Mesendoderm (in vitro differentiated cells): ENCODE data around the gene SCN1B.

Source experiments
- DNase-seq: peaks from one replicate; pipeline ENCODE4 v3.0.0; 2013
- H2AK5ac ChIP-seq: 2 replicates; pipeline ENCODE4 v1.6.1; 2013; ENCODE audit warnings: low read length, inconsistent platforms
- H2BK120ac ChIP-seq: 2 replicates; pipeline ENCODE4 v1.6.1; 2013; ENCODE audit warnings: low read depth, mild to moderate bottlenecking, low read length, moderate library complexity, mixed read lengths
- H2BK15ac ChIP-seq: replicated peaks from 2 replicates; pipeline ENCODE4 v1.6.1; 2013; ENCODE audit warnings: low read depth, mild to moderate bottlenecking, moderate library complexity
- H2BK5ac ChIP-seq: 2 replicates; pipeline ENCODE4 v1.6.1; 2013; ENCODE audit warnings: low read length, inconsistent platforms
- H3K18ac ChIP-seq: 2 replicates; pipeline ENCODE4 v1.6.1; 2013; ENCODE audit warnings: mild to moderate bottlenecking, low read length, mixed read lengths
- H3K23ac ChIP-seq: one replicate; pipeline ENCODE4 v1.6.1; 2013; ENCODE audit warnings: low read length
- H3K27ac ChIP-seq: 2 replicates; pipeline ENCODE4 v1.5.1; 2013; ENCODE audit warnings: low read depth, mild to moderate bottlenecking, inconsistent platforms, low read length, moderate library complexity
- H3K27me3 ChIP-seq: 2 replicates; pipeline ENCODE4 v1.6.1; 2013; ENCODE audit warnings: low read length, control low read depth, mild to moderate bottlenecking, inconsistent platforms; ENCODE audit not compliant: insufficient read depth, poor library complexity
- H3K36me3 ChIP-seq: 2 replicates; pipeline ENCODE4 v1.6.1; 2013; ENCODE audit warnings: low read length, inconsistent platforms; ENCODE audit not compliant: control insufficient read depth, insufficient read depth
- H3K4ac ChIP-seq: one replicate; pipeline ENCODE4 v1.6.1; 2013; ENCODE audit warnings: low read depth, mild to moderate bottlenecking, low read length, moderate library complexity
- H3K4me1 ChIP-seq: 2 replicates; pipeline ENCODE4 v1.6.1; 2013; ENCODE audit warnings: low read depth, low read length, inconsistent platforms; ENCODE audit not compliant: control insufficient read depth
- H3K4me2 ChIP-seq: 2 replicates; pipeline ENCODE4 v1.6.1; 2013; ENCODE audit warnings: low read length
- H3K4me3 ChIP-seq: 2 replicates; pipeline ENCODE4 v1.5.1; 2013; ENCODE audit warnings: mild to moderate bottlenecking, low read length
- H3K56ac ChIP-seq: one replicate; pipeline ENCODE4 v1.6.1; 2013; ENCODE audit warnings: low read length
- H3K79me1 ChIP-seq: 2 replicates; pipeline ENCODE4 v1.6.1; 2013; ENCODE audit warnings: low read length, inconsistent platforms
- H3K79me2 ChIP-seq: 2 replicates; pipeline ENCODE4 v1.6.1; 2013; ENCODE audit warnings: mild to moderate bottlenecking, low read length; ENCODE audit not compliant: control insufficient read depth, insufficient read depth
- H3K9ac ChIP-seq: 2 replicates; pipeline ENCODE4 v1.6.1; 2013; ENCODE audit warnings: low read length, inconsistent platforms
- H4K5ac ChIP-seq: one replicate; pipeline ENCODE4 v1.6.1; 2013; ENCODE audit warnings: low read length
- H4K8ac ChIP-seq: one replicate; pipeline ENCODE4 v1.6.1; 2013; ENCODE audit warnings: low read depth, mild to moderate bottlenecking, control low read depth, low read length, moderate library complexity
- WGBS: extraction: QIAGEN DNeasy Blood & Tissue Kit; methylation state at CpG from one replicate; pipeline ENCODE4 v1.1.7; 2013; ENCODE audit warnings: low lambda C conversion rate, missing lambda C conversion rate; ENCODE audit not compliant: insufficient coverage; ENCODE audit errors: extremely low coverage; 5-methylcytosine and 5-hydroxymethylcytosine counted together

The SCN1B gene

GRCh38 chr19:35081201-35081600 is 50.9 kb downstream of the SCN1B start:
- no peak overlapping the region for H3K18ac ChIP-seq
- no peak overlapping the region for H2BK5ac ChIP-seq
- H4K8ac ChIP-seq = no peak overlapping the region
- H3K4me2 ChIP-seq = no peak overlapping the region
- no peak overlapping the region for H2AK5ac ChIP-seq
- H3K36me3 ChIP-seq = no peaks in the 10 kb centered on the region
- H3K27me3 ChIP-seq = no peaks in the 10 kb centered on the region
- no peak overlapping the region for H3K27ac ChIP-seq
- H3K79me1 ChIP-seq = no peaks in the 10 kb centered on the region
- H3K23ac ChIP-seq = no peak overlapping the region
- no peak overlapping the region for H3K4ac ChIP-seq
- no peak overlapping the region for H2BK15ac ChIP-seq
- H3K79me2 ChIP-seq = no peaks in the 10 kb centered on the region
- H3K9ac ChIP-seq = no peak overlapping the region
- WGBS = no CpG with 5 or more reads among the region's 6 CpGs
- no peaks in the 10 kb centered on the region for H3K4me1 ChIP-seq
- no peak overlapping the region for H4K5ac ChIP-seq
- DNase-seq = no peak
- no peak overlapping the region for H2BK120ac ChIP-seq
- no peak overlapping the region for H3K4me3 ChIP-seq
- H3K56ac ChIP-seq = no peak overlapping the region

GRCh38 chr19:35083691-35084508 is 53.6 kb downstream of the SCN1B start:
- Histone ChIP-seq H2AK5ac (no peak overlapping the region), H2BK120ac (no peak overlapping the region), H3K23ac (peak overlapping the region; percentile 45), H2BK15ac (no peak overlapping the region), H3K36me3 (no peaks in the 10 kb centered on the region), H4K8ac (no peak overlapping the region), H4K5ac (no peak overlapping the region), H3K79me1 (no peaks in the 10 kb centered on the region), H3K79me2 (no peaks in the 10 kb centered on the region), H3K27ac (no peak overlapping the region), H3K4me2 (no peak overlapping the region), H3K56ac (peak overlapping the region; percentile 49), H3K4me3 (no peak overlapping the region), H3K27me3 (no peaks in the 10 kb centered on the region), H2BK5ac (no peak overlapping the region), H3K9ac (no peak overlapping the region), H3K4ac (no peak overlapping the region), H3K18ac (no peak overlapping the region), H3K4me1 (no peaks in the 10 kb centered on the region)
- DNase-seq = no peak
- no CpG with 5 or more reads among the region's 15 CpGs for WGBS

GRCh38 chr19:35084509-35084762 is 54.2 kb downstream of the SCN1B start:
- no peaks in the 10 kb centered on the region for H3K4me1 ChIP-seq
- no peak overlapping the region for H2BK120ac ChIP-seq
- no peak overlapping the region for H3K4me2 ChIP-seq
- peak; percentile 43 for DNase-seq
- H3K9ac ChIP-seq = no peak overlapping the region
- H3K79me1 ChIP-seq = no peaks in the 10 kb centered on the region
- no peak overlapping the region for H3K4me3 ChIP-seq
- no peaks in the 10 kb centered on the region for H3K36me3 ChIP-seq
- no CpG with 5 or more reads among the region's 3 CpGs for WGBS
- H3K4ac ChIP-seq = no peak overlapping the region
- no peak overlapping the region for H2AK5ac ChIP-seq
- no peaks in the 10 kb centered on the region for H3K79me2 ChIP-seq
- H3K27me3 ChIP-seq = no peaks in the 10 kb centered on the region
- H3K18ac ChIP-seq = no peak overlapping the region
- no peak overlapping the region for H3K23ac ChIP-seq
- H2BK15ac ChIP-seq = no peak overlapping the region
- H4K5ac ChIP-seq = no peak overlapping the region
- no peak overlapping the region for H4K8ac ChIP-seq
- H2BK5ac ChIP-seq = no peak overlapping the region
- H3K27ac ChIP-seq = no peak overlapping the region
- H3K56ac ChIP-seq = peak overlapping the region; percentile 49

DNA sequence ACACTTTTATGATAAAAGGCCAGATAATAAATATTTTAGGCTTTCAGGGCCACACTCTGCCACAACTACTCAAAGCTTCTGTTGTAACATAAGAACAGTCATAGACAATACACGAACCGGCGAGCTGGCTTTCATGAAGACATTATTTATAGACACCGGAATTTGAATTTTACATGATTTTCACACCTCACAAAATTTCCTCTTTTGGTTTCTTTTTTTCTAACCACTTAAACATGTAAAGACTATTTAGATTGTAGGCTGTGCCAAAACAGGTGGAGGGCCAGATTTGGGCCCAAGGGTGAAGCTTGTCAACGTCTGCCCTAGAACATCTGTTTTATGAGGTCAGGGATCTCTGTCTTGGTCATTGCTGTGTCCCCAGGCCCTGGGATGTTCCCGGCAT is 55.7 kb downstream of the SCN1B start:
- Histone ChIP-seq H3K18ac (no peak overlapping the region), H3K79me2 (no peaks in the 10 kb centered on the region), H3K36me3 (no peaks in the 10 kb centered on the region), H3K4me2 (no peak overlapping the region), H2BK120ac (no peak overlapping the region), H3K27me3 (no peaks in the 10 kb centered on the region), H4K8ac (no peak overlapping the region), H3K4me1 (peaks cover 2% of the 10 kb centered on the region), H4K5ac (no peak overlapping the region), H2AK5ac (no peak overlapping the region), H3K79me1 (no peaks in the 10 kb centered on the region), H3K9ac (no peak overlapping the region), H3K56ac (no peak overlapping the region), H3K4ac (no peak overlapping the region), H3K23ac (no peak overlapping the region), H3K4me3 (no peak overlapping the region), H2BK5ac (no peak overlapping the region), H2BK15ac (no peak overlapping the region), H3K27ac (no peak overlapping the region)
- no CpG with 5 or more reads among the region's 6 CpGs for WGBS
- DNase-seq = no peak

DNA sequence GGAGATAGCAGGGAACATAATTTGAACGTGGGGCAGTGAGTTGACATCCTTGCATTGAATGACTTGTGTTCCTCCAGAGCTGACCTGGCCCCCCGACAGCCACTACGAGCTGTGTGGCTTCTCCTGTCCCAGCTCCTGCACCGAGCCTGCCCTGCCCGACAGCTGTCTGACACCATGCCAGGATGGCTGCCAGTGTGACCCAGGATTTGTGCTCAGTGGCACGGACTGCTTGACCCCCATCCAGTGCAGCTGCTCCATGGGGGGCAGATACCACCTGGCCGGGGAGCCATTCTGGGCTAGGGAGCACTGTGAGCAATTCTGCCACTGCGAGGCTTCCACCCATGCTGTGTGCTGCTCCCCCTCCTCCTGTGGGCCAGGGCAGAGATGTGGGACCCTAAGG is 56.2 kb downstream of the SCN1B start:
- no peak for DNase-seq
- H3K23ac ChIP-seq = no peak overlapping the region
- H3K56ac ChIP-seq = no peak overlapping the region
- H3K36me3 ChIP-seq = no peaks in the 10 kb centered on the region
- no peak overlapping the region for H3K4me3 ChIP-seq
- no peak overlapping the region for H3K9ac ChIP-seq
- H3K4me1 ChIP-seq = peaks cover 2% of the 10 kb centered on the region
- no peak overlapping the region for H4K8ac ChIP-seq
- H3K79me1 ChIP-seq = no peaks in the 10 kb centered on the region
- WGBS = no CpG with 5 or more reads among the region's 8 CpGs
- no peak overlapping the region for H2BK15ac ChIP-seq
- H4K5ac ChIP-seq = no peak overlapping the region
- H3K27me3 ChIP-seq = no peaks in the 10 kb centered on the region
- no peaks in the 10 kb centered on the region for H3K79me2 ChIP-seq
- no peak overlapping the region for H3K4me2 ChIP-seq
- H2BK120ac ChIP-seq = no peak overlapping the region
- no peak overlapping the region for H3K27ac ChIP-seq
- H2BK5ac ChIP-seq = no peak overlapping the region
- H3K4ac ChIP-seq = no peak overlapping the region
- no peak overlapping the region for H2AK5ac ChIP-seq
- no peak overlapping the region for H3K18ac ChIP-seq

DNA sequence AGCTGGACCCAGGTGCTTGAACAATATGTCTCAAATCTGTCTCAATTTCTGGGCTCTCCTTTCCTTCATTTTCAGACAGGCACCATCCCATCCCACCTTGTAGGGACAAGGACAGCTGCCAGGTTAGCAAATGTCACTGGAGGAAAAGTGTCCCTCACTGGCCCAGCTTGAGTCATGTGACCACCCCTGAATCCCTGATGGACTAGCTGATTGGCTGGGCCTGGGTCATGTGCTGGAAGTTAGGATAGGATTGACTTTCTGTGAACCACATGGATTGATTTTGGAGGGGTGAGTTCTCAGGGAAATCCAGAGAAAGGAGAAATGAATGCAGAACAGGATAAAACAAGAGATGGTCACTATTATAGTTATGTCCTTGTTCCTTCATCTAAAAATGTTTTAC is 57.1 kb downstream of the SCN1B start:
- Histone ChIP-seq H4K8ac (no peak overlapping the region), H3K4me3 (no peak overlapping the region), H2BK15ac (no peak overlapping the region), H3K27ac (no peak overlapping the region), H3K18ac (no peak overlapping the region), H3K4me2 (no peak overlapping the region), H4K5ac (no peak overlapping the region), H3K4ac (no peak overlapping the region), H2BK120ac (no peak overlapping the region), H3K23ac (no peak overlapping the region), H3K9ac (no peak overlapping the region), H2AK5ac (no peak overlapping the region), H3K27me3 (no peaks in the 10 kb centered on the region), H3K79me1 (no peaks in the 10 kb centered on the region), H3K4me1 (peaks cover 2% of the 10 kb centered on the region), H3K56ac (no peak overlapping the region), H3K79me2 (no peaks in the 10 kb centered on the region), H3K36me3 (no peaks in the 10 kb centered on the region), H2BK5ac (no peak overlapping the region)
- no peak for DNase-seq
